Endothelial cell (in vitro differentiated cells): Measurements from ENCODE around the gene OR2A25. TPM values are rescaled to one million over a fixed set of nuclear protein-coding genes. Genes with fewer than 3 reads are reported as not detected.

Experiments
- DNase-seq: peaks from one replicate; pipeline ENCODE4 v3.0.0; 2021; ENCODE audit warnings: low spot score
- H3K27ac Mint-ChIP-seq: one replicate; pipeline ENCODE4 v1.8.0; 2021; ENCODE audit warnings: mixed read lengths, inconsistent platforms; ENCODE audit not compliant: unreplicated experiment
- H3K27me3 Mint-ChIP-seq: one replicate; pipeline ENCODE4 v1.8.0; 2021; ENCODE audit warnings: mild to moderate bottlenecking, moderate library complexity, mixed read lengths, inconsistent platforms; ENCODE audit not compliant: unreplicated experiment
- H3K36me3 Mint-ChIP-seq: one replicate; pipeline ENCODE4 v1.8.0; 2021; ENCODE audit warnings: mild to moderate bottlenecking, low read depth, mixed read lengths, inconsistent platforms; ENCODE audit not compliant: unreplicated experiment
- H3K4me1 Mint-ChIP-seq: one replicate; pipeline ENCODE4 v1.8.0; 2021; ENCODE audit warnings: mild to moderate bottlenecking, mixed read lengths, inconsistent platforms; ENCODE audit not compliant: unreplicated experiment
- H3K4me3 Mint-ChIP-seq: one replicate; pipeline ENCODE4 v1.8.0; 2021; ENCODE audit warnings: mild to moderate bottlenecking, mixed read lengths, inconsistent platforms; ENCODE audit not compliant: unreplicated experiment
- H3K9me3 Mint-ChIP-seq: one replicate; pipeline ENCODE4 v1.8.0; 2021; ENCODE audit warnings: mixed read lengths, inconsistent platforms; ENCODE audit not compliant: unreplicated experiment
- total RNA-seq: library from RNA; stranded (reverse); fragmentation: NEBNext Ultra II Directional; extraction: Animal tissue kit (Norgen Biotek cat#: 25700); gene quantifications from one replicate; pipeline ENCODE4 v1.2.1, GENCODE V29; 2021; ENCODE audit not compliant: unreplicated experiment
- TF ChIP-seq, protein P1 (sequence below): fragments of 200-600 bp; sonication (generic); IDR thresholded peaks from one replicate; pipeline ENCODE4 v1.5.0; 2021; ENCODE audit warnings: antibody characterized with exemption; ENCODE audit not compliant: unreplicated experiment

OR2A25 gene
- total RNA-seq, 1 donor from 2014 or later, result not detected

DNA sequence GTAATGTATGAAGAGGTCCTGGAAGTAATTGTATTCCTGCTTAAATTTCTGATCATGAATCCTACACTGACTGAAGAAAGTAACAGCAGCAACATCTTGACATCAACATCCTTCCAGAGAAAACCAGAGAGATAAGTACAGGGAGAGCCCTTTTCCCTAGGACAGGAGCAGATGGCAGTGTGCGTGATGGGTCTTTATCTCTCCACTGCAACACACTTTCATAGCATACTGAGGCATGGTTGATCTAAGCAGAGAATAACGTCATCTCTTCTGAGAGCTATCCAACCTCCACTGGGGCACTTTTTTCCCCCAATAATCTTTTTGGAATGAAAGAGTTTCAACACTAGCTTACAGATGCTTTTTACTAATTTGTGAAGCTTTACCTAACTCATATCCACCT lies 342 bp downstream of the OR2A25 start:
- H3K27me3 Mint-ChIP-seq, result no peaks in the 10 kb centered on the region
- TF ChIP-seq, protein P1, sequence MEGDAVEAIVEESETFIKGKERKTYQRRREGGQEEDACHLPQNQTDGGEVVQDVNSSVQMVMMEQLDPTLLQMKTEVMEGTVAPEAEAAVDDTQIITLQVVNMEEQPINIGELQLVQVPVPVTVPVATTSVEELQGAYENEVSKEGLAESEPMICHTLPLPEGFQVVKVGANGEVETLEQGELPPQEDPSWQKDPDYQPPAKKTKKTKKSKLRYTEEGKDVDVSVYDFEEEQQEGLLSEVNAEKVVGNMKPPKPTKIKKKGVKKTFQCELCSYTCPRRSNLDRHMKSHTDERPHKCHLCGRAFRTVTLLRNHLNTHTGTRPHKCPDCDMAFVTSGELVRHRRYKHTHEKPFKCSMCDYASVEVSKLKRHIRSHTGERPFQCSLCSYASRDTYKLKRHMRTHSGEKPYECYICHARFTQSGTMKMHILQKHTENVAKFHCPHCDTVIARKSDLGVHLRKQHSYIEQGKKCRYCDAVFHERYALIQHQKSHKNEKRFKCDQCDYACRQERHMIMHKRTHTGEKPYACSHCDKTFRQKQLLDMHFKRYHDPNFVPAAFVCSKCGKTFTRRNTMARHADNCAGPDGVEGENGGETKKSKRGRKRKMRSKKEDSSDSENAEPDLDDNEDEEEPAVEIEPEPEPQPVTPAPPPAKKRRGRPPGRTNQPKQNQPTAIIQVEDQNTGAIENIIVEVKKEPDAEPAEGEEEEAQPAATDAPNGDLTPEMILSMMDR, result no peak
- H3K27ac Mint-ChIP-seq, result no peak overlapping the region

DNA sequence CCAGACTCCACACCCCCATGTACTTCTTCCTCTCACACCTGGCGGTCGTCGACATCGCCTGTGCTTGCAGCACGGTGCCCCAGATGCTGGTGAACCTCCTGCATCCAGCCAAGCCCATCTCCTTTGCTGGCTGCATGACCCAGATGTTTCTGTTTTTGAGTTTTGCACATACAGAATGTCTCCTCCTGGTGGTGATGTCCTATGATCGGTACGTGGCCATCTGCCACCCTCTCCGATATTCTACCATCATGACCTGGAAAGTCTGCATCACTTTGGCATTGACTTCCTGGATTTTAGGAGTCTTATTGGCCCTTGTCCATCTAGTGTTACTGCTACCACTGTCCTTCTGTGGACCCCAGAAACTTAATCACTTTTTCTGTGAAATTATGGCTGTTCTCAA lies 4.8 kb downstream of the OR2A25 start:
- Mint-ChIP-seq H3K27me3 (no peaks in the 10 kb centered on the region), H3K4me3 (no peak overlapping the region), H3K27ac (no peak overlapping the region), H3K36me3 (no peaks in the 10 kb centered on the region), H3K4me1 (no peaks in the 10 kb centered on the region), H3K9me3 (no peaks in the 10 kb centered on the region)
- TF ChIP-seq, protein P1, result no peak
- no peak for DNase-seq

More for the DNA sequence above, 342 bp downstream of the OR2A25 start:
- Mint-ChIP-seq H3K9me3 (no peaks in the 10 kb centered on the region), H3K36me3 (no peaks in the 10 kb centered on the region), H3K4me3 (no peak overlapping the region), H3K4me1 (no peaks in the 10 kb centered on the region)
- DNase-seq, result no peak

DNA sequence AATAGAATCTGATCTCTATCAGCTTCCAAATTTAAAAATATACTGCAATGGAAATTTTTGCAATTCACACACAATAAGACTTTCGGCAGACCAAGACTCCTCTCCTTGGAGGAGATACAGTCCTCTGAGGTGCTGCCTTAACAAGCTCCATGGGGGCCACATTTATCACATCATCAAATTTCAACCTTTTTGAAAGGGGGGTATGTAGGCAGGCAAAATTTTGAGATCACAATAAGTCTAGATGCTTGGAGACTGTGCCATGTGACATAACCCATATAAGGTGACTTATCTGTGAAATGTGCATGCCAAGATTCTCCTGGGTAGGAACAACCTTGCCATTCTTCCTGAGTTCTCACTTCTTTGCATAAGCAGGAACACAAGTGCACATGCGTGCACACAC lies 16.4 kb downstream of the OR2A25 start, which contains the start of gene OR2A12:
TSS of gene OR2A12 (plus strand) at position 301 of the 400 bp plus-strand sequence. CDS start 8,830 bp downstream, outside the sequence.
- H3K27me3 Mint-ChIP-seq, result no peaks in the 10 kb centered on the region
- H3K36me3 Mint-ChIP-seq, result no peaks in the 10 kb centered on the region
- H3K27ac Mint-ChIP-seq, result no peak within 1 kb of the TSS
- no peak for DNase-seq
- TF ChIP-seq, protein P1, result no peak
- H3K9me3 Mint-ChIP-seq, result no peaks in the 10 kb centered on the region
- no peaks in the 10 kb centered on the region for H3K4me1 Mint-ChIP-seq
- no peak within 1 kb of the TSS for H3K4me3 Mint-ChIP-seq

DNA sequence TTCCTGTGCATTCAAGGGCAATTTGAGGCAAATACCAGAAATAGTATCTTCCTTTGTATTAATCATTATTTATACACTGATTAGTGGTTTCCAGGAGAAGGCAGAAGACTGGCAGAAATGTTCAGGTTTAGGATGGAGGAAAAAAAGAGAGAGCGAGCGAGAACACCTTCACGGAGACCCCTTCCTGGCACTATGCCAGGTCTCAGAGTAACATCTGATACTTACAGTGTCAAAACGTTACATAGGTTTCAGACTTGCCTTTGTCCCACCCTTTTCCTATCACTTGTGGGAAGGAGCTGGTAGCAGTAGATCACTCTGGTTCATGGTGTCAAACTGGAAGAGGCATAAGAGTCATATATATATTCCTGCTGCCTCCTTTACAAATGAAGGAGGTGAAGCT lies 17.1 kb downstream of the OR2A25 start:
- Mint-ChIP-seq H3K9me3 (no peaks in the 10 kb centered on the region), H3K4me3 (no peak overlapping the region), H3K36me3 (no peaks in the 10 kb centered on the region), H3K27ac (no peak overlapping the region), H3K4me1 (no peaks in the 10 kb centered on the region), H3K27me3 (no peaks in the 10 kb centered on the region)
- no peak for DNase-seq
- TF ChIP-seq, protein P1, result no peak

DNA sequence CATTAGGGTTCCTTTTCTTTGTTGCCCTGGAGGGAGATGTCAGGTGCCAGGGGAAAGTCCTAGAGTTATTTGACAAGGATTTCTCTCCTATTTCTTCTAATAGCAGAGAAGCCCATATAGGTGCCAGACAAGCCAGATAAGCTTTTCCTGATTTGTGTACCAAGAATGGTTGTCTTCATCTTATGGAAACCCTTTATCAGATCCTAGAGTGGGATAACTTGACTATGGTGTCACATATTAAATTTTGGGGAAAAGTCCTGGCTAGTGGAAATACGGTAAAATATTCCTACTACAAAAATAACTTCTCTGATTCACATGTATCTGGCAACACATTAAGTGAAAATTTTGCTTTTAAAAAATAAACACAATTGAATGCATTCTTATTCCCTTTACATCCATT lies 17.6 kb downstream of the OR2A25 start:
- H3K4me1 Mint-ChIP-seq, result no peaks in the 10 kb centered on the region
- H3K4me3 Mint-ChIP-seq, result no peak overlapping the region
- no peak overlapping the region for H3K27ac Mint-ChIP-seq
- H3K36me3 Mint-ChIP-seq, result no peaks in the 10 kb centered on the region
- H3K27me3 Mint-ChIP-seq, result no peaks in the 10 kb centered on the region
- H3K9me3 Mint-ChIP-seq, result no peaks in the 10 kb centered on the region
- TF ChIP-seq, protein P1, result no peak
- no peak for DNase-seq
